Uterus (tissue), 4 donors: Measurements from ENCODE around the gene NDUFV2. TPM values are rescaled to one million over a fixed set of nuclear protein-coding genes. Genes with fewer than 3 reads are reported as not detected.

Experiments used
- DNase-seq, 2 donors: peaks; one replicate each; pipeline ENCODE4 v3.0.0-alpha.2; 2019 to 2020
- H3K27ac ChIP-seq, 2 donors: fragments of 200-600 bp; sonication (generic); 1 replicate in 1 of 2; 2 replicates in 1 of 2; pipeline ENCODE4 v1.5.1; 2016 to 2018
- H3K27me3 ChIP-seq, 2 donors: fragments of 200-600 bp; sonication (generic); one replicate each; pipeline ENCODE4 v1.5.1; 2018 to 2019; ENCODE audit warnings: control low read depth in 1 of 2
- H3K36me3 ChIP-seq, 2 donors: fragments of 200-600 bp; sonication (generic); one replicate each; pipeline ENCODE4 v1.5.1; 2019; ENCODE audit warnings: control low read depth in 1 of 2
- H3K4me1 ChIP-seq, 2 donors: fragments of 200-600 bp; sonication (generic); one replicate each; pipeline ENCODE4 v1.5.1; 2018 to 2019; ENCODE audit warnings: control low read depth in 1 of 2
- H3K4me3 ChIP-seq, 2 donors: fragments of 200-600 bp; sonication (generic); 1 replicate in 1 of 2; 2 replicates in 1 of 2; pipeline ENCODE4 v1.5.1; 2018 to 2019; ENCODE audit warnings: mild to moderate bottlenecking in 1 of 2
- H3K9me3 ChIP-seq, 2 donors: fragments of 200-600 bp; sonication (generic); one replicate each; pipeline ENCODE4 v1.5.1; 2019; ENCODE audit warnings: control low read depth in 1 of 2
- CTCF ChIP-seq, 4 experiments: fragments of 200-600 bp in 2 of 4; fragments of 450-650 bp in 2 of 4; sonication (generic) in 2 of 4; IDR thresholded peaks; one replicate each; pipeline ENCODE4 v1.5.1; 2016 to 2019; ENCODE audit warnings: antibody characterized with exemption in 4 of 4, mild to moderate bottlenecking in 2 of 4, moderate library complexity in 1 of 4
- POLR2A ChIP-seq, 2 donors: fragments of 450-650 bp; IDR thresholded peaks; one replicate each; pipeline ENCODE4 v1.6.1; 2016; ENCODE audit warnings: antibody characterized with exemption in 2 of 2, mild to moderate bottlenecking in 1 of 2, moderate library complexity in 1 of 2
- intact Hi-C: fragments of 100-400 bp; cut with DNase I; formaldehyde crosslinking; loops from one replicate; pipeline ENCODE4 v1.15.1; 2023; ENCODE audit warnings: low total_unique reads
- total RNA-seq, 4 donors: library from RNA; depleted of rRNA in 3 of 4; stranded (reverse); fragments of >200 nt in 3 of 4; gene quantifications; one replicate each; pipeline versions ENCODE4 v1.1.0 to v1.2.4, GENCODE V29; 2014 to 2023
- donor health status: DM: yes; HTN: yes; CAD: no.

Gene NDUFV2
- total RNA-seq, 4 donors from 2014 or later, result 54.8 to 99.8 (median 95.8) TPM

- no peak overlapping the region for H3K4me3 ChIP-seq
- H3K27ac ChIP-seq, result no peak overlapping the region
- no peaks in the 10 kb centered on the region for H3K4me1 ChIP-seq
- no peak for DNase-seq
- no peaks in the 10 kb centered on the region for H3K9me3 ChIP-seq
- intact Hi-C loops, result no loop called here
- H3K27me3 ChIP-seq, result no peaks in the 10 kb centered on the region
- no peaks in the 10 kb centered on the region for H3K36me3 ChIP-seq
- no peak for TF ChIP-seq CTCF (IDR thresholded peaks at IDR 0.05)
- no peak for TF ChIP-seq POLR2A (IDR thresholded peaks at IDR 0.05)
Observed at GRCh38 chr18:9132628-9133027, 30.1 kb downstream of the NDUFV2 start.

- intact Hi-C loops, result no loop called here
- Histone ChIP-seq H3K4me3 (no peak overlapping the region), H3K36me3 (no peaks in the 10 kb centered on the region), H3K4me1 (no peaks in the 10 kb centered on the region), H3K9me3 (no peaks in the 10 kb centered on the region), H3K27ac (no peak overlapping the region), H3K27me3 (no peaks in the 10 kb centered on the region)
- DNase-seq, result no peak
- TF ChIP-seq CTCF (IDR thresholded peaks at IDR 0.05) (no peak), POLR2A (IDR thresholded peaks at IDR 0.05) (no peak)
Observed at GRCh38 chr18:9133225-9133624, 30.7 kb downstream of the NDUFV2 start.

GRCh38 chr18:9135081-9135911 is 32.8 kb downstream of the NDUFV2 start:
- intact Hi-C loops, result loop anchor here (5.0 kb wide), 1 partner anchor 33 kb away; the partner anchor contains the start of gene NDUFV2
- Histone ChIP-seq H3K27me3 (no peaks in the 10 kb centered on the region), H3K9me3 (no peaks in the 10 kb centered on the region), H3K36me3 (no peaks in the 10 kb centered on the region), H3K27ac (peak overlapping the region; percentile 98 to 100), H3K4me3 (peak overlapping the region; percentile 81 to 82), H3K4me1 (peaks cover 7 to 8% of the 10 kb centered on the region in 2 donors)
- TF ChIP-seq POLR2A (IDR thresholded peaks at IDR 0.05) (no peak), CTCF (IDR thresholded peaks at IDR 0.05) (no peak)
- no peak for DNase-seq

- H3K4me1 ChIP-seq, result peaks cover 8 to 13% of the 10 kb centered on the region in 2 donors
- peak overlapping the region; percentile 98 to 100 for H3K27ac ChIP-seq
- no peaks in the 10 kb centered on the region for H3K36me3 ChIP-seq
- TF ChIP-seq CTCF (IDR thresholded peaks at IDR 0.05) (no peak), POLR2A (IDR thresholded peaks at IDR 0.05) (no peak)
- intact Hi-C loops, result loop anchor here (5.0 kb wide), 1 partner anchor 34 kb away; the partner anchor contains the start of gene NDUFV2
- DNase-seq, result no peak
- peak overlapping the region; percentile 81 to 82 for H3K4me3 ChIP-seq
- H3K9me3 ChIP-seq, result no peaks in the 10 kb centered on the region
- H3K27me3 ChIP-seq, result no peaks in the 10 kb centered on the region
Observed at GRCh38 chr18:9135912-9136314, 33.4 kb downstream of the NDUFV2 start.
